OCI-LY1 (cell line): ENCODE data around the gene RFX8.

Source experiments
- H2AFZ ChIP-seq: fragments of 200-600 bp; sonication (generic), shearing (Covaris generic); 2 replicates; pipeline ENCODE4 v1.6.0; 2014; ENCODE audit warnings: antibody characterized with exemption, mild to moderate bottlenecking, low read length
- H3F3A ChIP-seq: fragments of 200-600 bp; sonication (generic), shearing (Covaris generic); 2 replicates; pipeline ENCODE4 v1.6.0; 2014; ENCODE audit warnings: mild to moderate bottlenecking, antibody characterized with exemption, low read length, moderate library complexity; ENCODE audit not compliant: insufficient read depth
- H3K27ac ChIP-seq: fragments of 200-600 bp; sonication (generic); 2 replicates; pipeline ENCODE4 v1.5.1; 2014; ENCODE audit warnings: low read length, mixed run types, mild to moderate bottlenecking, low read depth; ENCODE audit not compliant: poor library complexity, severe bottlenecking
- H3K27me3 ChIP-seq: fragments of 200-600 bp; sonication (generic); 2 replicates; pipeline ENCODE4 v1.6.0; 2014; ENCODE audit warnings: antibody characterized with exemption, mild to moderate bottlenecking, low read length, moderate library complexity; ENCODE audit not compliant: insufficient read depth
- H3K36me3 ChIP-seq: fragments of 200-600 bp; sonication (generic); 2 replicates; pipeline ENCODE4 v1.6.1; 2014; ENCODE audit warnings: mild to moderate bottlenecking, antibody characterized with exemption, low read length, moderate library complexity, mixed read lengths; ENCODE audit not compliant: insufficient read depth
- H3K4me1 ChIP-seq: fragments of 200-600 bp; sonication (generic); 2 replicates; pipeline ENCODE4 v1.5.1; 2014; ENCODE audit warnings: mild to moderate bottlenecking, low read length, moderate library complexity; ENCODE audit not compliant: insufficient read depth, severe bottlenecking
- H3K4me2 ChIP-seq: fragments of 200-600 bp; sonication (generic), shearing (Covaris generic); 2 replicates; pipeline ENCODE4 v1.6.1; 2014; ENCODE audit warnings: low read length
- H3K4me3 ChIP-seq: fragments of 200-600 bp; sonication (generic); 2 replicates; pipeline ENCODE4 v1.5.1; 2014; ENCODE audit warnings: low read length, low read depth, mild to moderate bottlenecking, mixed read lengths; ENCODE audit not compliant: poor library complexity, severe bottlenecking
- H3K79me2 ChIP-seq: fragments of 200-600 bp; shearing (Covaris generic); 2 replicates; pipeline ENCODE4 v1.6.1; 2016; ENCODE audit warnings: mixed run types, low read length, mixed read lengths; ENCODE audit not compliant: insufficient read depth
- H3K9ac ChIP-seq: fragments of 200-600 bp; sonication (generic), shearing (Covaris generic); 2 replicates; pipeline ENCODE4 v1.6.1; 2014; ENCODE audit warnings: mild to moderate bottlenecking, low read length, mixed read lengths
- H3K9me2 ChIP-seq: fragments of 200-600 bp; sonication (generic), shearing (Covaris generic); 2 replicates; pipeline ENCODE4 v1.6.1; 2014; ENCODE audit warnings: low read depth, mild to moderate bottlenecking, low read length, mixed read lengths
- H3K9me3 ChIP-seq: fragments of 200-600 bp; shearing (Covaris generic); 2 replicates; pipeline ENCODE4 v1.6.1; 2014; ENCODE audit warnings: low read length, mixed read lengths
- H4K20me1 ChIP-seq: fragments of 200-600 bp; sonication (generic), shearing (Covaris generic); 2 replicates; pipeline ENCODE4 v1.6.0; 2016; ENCODE audit warnings: mild to moderate bottlenecking, low read length; ENCODE audit not compliant: insufficient read depth
- CTCF ChIP-seq: fragments of 200-600 bp; sonication (generic), shearing (Covaris generic); IDR thresholded peaks from 2 replicates; pipeline ENCODE4 v1.5.1; 2017; ENCODE audit warnings: mild to moderate bottlenecking, antibody characterized with exemption, low read length, moderate library complexity, mixed read lengths
- EZH2 ChIP-seq: fragments of 200-600 bp; sonication (generic), shearing (Covaris generic); IDR thresholded peaks from 2 replicates; pipeline ENCODE4 v1.8.0; 2017; ENCODE audit warnings: borderline replicate concordance, mixed run types, mild to moderate bottlenecking, antibody characterized with exemption, low read length, moderate library complexity, mixed read lengths

RFX8 gene

DNA sequence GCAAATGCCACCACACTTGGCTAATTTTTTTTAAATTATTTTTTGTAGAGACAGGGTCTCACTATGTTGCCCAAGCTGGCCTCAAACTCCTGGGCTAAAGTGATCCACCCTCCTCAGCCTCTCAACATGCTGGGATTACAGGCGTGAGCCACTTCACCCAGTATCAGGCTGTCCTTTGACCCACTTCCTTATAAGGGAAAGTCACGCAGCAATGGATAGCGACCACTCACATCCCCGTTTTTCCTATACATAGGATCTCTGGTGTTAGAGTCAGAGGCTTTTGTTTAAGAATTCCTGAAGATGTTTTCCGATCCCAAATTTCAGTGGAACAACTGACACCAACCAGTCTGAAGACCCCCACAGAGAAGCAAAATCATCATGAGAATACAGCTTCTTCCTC is 41.4 kb upstream of the RFX8 start:
- TF ChIP-seq CTCF (no peak), EZH2 (no peak)
- Histone ChIP-seq H3K9me2 (no peaks in the 10 kb centered on the region), H3K27me3 (no peaks in the 10 kb centered on the region), H3K27ac (no peak overlapping the region), H3K9me3 (no peaks in the 10 kb centered on the region), H3K4me2 (no peak overlapping the region), H3K4me3 (no peak overlapping the region), H3K79me2 (no peaks in the 10 kb centered on the region), H4K20me1 (no peaks in the 10 kb centered on the region), H3K9ac (no peak overlapping the region), H3K4me1 (no peaks in the 10 kb centered on the region), H3F3A (no peaks in the 10 kb centered on the region), H2AFZ (no peak overlapping the region), H3K36me3 (no peaks in the 10 kb centered on the region)

GRCh38 chr2:101515477-101515876 is 40.6 kb upstream of the RFX8 start:
- H4K20me1 ChIP-seq: no peaks in the 10 kb centered on the region
- no peaks in the 10 kb centered on the region for H3K4me1 ChIP-seq
- H3K27ac ChIP-seq: no peak overlapping the region
- no peak for TF ChIP-seq EZH2
- TF ChIP-seq CTCF: no peak
- H3F3A ChIP-seq: no peaks in the 10 kb centered on the region
- no peak overlapping the region for H3K4me2 ChIP-seq
- no peaks in the 10 kb centered on the region for H3K9me2 ChIP-seq
- no peaks in the 10 kb centered on the region for H3K9me3 ChIP-seq
- no peaks in the 10 kb centered on the region for H3K27me3 ChIP-seq
- H3K9ac ChIP-seq: no peak overlapping the region
- H3K36me3 ChIP-seq: no peaks in the 10 kb centered on the region
- no peaks in the 10 kb centered on the region for H3K79me2 ChIP-seq
- no peak overlapping the region for H2AFZ ChIP-seq
- H3K4me3 ChIP-seq: no peak overlapping the region

DNA sequence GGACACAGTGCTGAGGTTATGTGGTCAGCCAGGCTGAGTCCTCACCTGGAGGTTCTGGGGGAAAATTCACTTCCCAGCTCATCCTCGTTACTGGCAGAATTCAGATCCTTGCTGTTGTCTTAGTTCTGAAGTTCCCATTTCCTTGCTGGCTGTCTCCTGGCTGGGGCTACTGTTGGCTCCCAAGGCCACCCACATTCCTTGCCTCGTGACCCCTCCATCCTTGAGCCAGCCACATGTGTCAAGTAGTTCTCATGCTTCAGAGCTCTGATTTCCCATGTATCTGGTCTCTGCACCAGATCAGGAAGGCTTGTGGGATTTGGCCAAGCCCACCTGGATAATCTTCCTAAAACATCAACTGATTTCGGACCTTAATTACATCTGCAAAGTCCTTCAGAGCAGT is 38.1 kb upstream of the RFX8 start:
- Histone ChIP-seq H3K9me3 (no peaks in the 10 kb centered on the region), H3K4me2 (no peak overlapping the region), H3K9me2 (no peaks in the 10 kb centered on the region), H3K4me3 (no peak overlapping the region), H3F3A (no peaks in the 10 kb centered on the region), H3K27ac (no peak overlapping the region), H3K9ac (no peak overlapping the region), H3K79me2 (no peaks in the 10 kb centered on the region), H3K27me3 (no peaks in the 10 kb centered on the region), H3K4me1 (no peaks in the 10 kb centered on the region), H2AFZ (no peak overlapping the region), H3K36me3 (no peaks in the 10 kb centered on the region), H4K20me1 (no peaks in the 10 kb centered on the region)
- no peak for TF ChIP-seq CTCF
- TF ChIP-seq EZH2: no peak
